MCF 10A (cell line): Measurements from ENCODE around the gene P2RX3. TPM values are rescaled to one million over a fixed set of nuclear protein-coding genes. Genes with fewer than 3 reads are reported as not detected.
A peak's percentile ranks its signal among the peaks of the same experiment; 100 is the strongest.

Experiments used
- BruUV-seq: library from RNA; stranded (reverse); fragments of 400-500 nt; replicated peaks from 2 replicates; lab custom pipeline; 2021; lab: Mats Ljungman, UMichigan
- CTCF ChIA-PET: fragments of 300-600 bp; sonication (Branson Sonifier 250); formaldehyde crosslinking; extraction: SDS; loops from one replicate; lab custom pipeline; 2021; ENCODE audit warnings: antibody characterized with exemption, inconsistent platforms; lab: Yijun Ruan, JAX
- POLR2A ChIA-PET: fragments of 300-600, 350-650 bp; sonication (Branson Sonifier 250); formaldehyde crosslinking; extraction: SDS; loops from one replicate; lab custom pipeline; 2020; ENCODE audit warnings: antibody characterized with exemption, inconsistent platforms; lab: Yijun Ruan, JAX
- DNase-seq: peaks from one replicate; pipeline ENCODE4 v3.0.0-alpha.2; 2018; ENCODE audit not compliant: unreplicated experiment
- H3K27ac Mint-ChIP-seq: one replicate; pipeline ENCODE4 v1.8.0; 2022; ENCODE audit warnings: mild to moderate bottlenecking, low read depth, mixed read lengths; ENCODE audit not compliant: unreplicated experiment
- H3K27me3 Mint-ChIP-seq: one replicate; pipeline ENCODE4 v1.8.0; 2022; ENCODE audit warnings: mixed read lengths; ENCODE audit not compliant: insufficient read depth, unreplicated experiment
- H3K36me3 Mint-ChIP-seq: one replicate; pipeline ENCODE4 v1.8.0; 2022; ENCODE audit warnings: mild to moderate bottlenecking, moderate library complexity, mixed read lengths; ENCODE audit not compliant: insufficient read depth, unreplicated experiment
- H3K4me1 Mint-ChIP-seq: one replicate; pipeline ENCODE4 v1.8.0; 2022; ENCODE audit warnings: mixed read lengths; ENCODE audit not compliant: insufficient read depth, unreplicated experiment
- H3K4me3 Mint-ChIP-seq: one replicate; pipeline ENCODE4 v1.8.0; 2022; ENCODE audit warnings: mild to moderate bottlenecking, moderate library complexity, mixed read lengths; ENCODE audit not compliant: unreplicated experiment
- H3K9me3 Mint-ChIP-seq: one replicate; pipeline ENCODE4 v1.8.0; 2022; ENCODE audit warnings: mixed read lengths; ENCODE audit not compliant: unreplicated experiment
- CTCF ChIP-seq: fragments of 200-600 bp; IDR thresholded peaks from one replicate; pipeline ENCODE4 v1.8.0; 2022; ENCODE audit warnings: antibody characterized with exemption, mild to moderate bottlenecking; ENCODE audit not compliant: unreplicated experiment
- intact Hi-C: fragments of 100-400 bp; cut with micrococcal nuclease; formaldehyde crosslinking; loops from 2 replicates; pipeline ENCODE4 v1.14.1; 2022
- total RNA-seq: library from RNA; stranded (reverse); gene quantifications from 2 replicates; pipeline ENCODE4 v1.2.3, GENCODE V29; 2022

The P2RX3 gene
- total RNA-seq, 1 experiment from 2014 or later: not detected

GRCh38 chr11:57349491-57350274, 11.5 kb downstream of the P2RX3 start:
- DNase-seq: peak; percentile 52
- H3K9me3 Mint-ChIP-seq: no peaks in the 10 kb centered on the region
- ChIA-PET POLR2A (interaction anchor here (0.8 kb wide), 1 partner anchor 25 kb away, joined by 4 read pairs; the partner anchor contains the start of gene TNKS1BP1), CTCF (interaction anchor here (0.5 to 7.0 kb wide), 36 partner anchors 10 to 1273 kb away, joined by 3 to 84 read pairs (median 4); partner anchors contain the start of genes P2RX3, TIMM10 and YPEL4)
- peak; percentile 76 for TF ChIP-seq CTCF
- no peak overlapping the region for H3K27ac Mint-ChIP-seq
- H3K36me3 Mint-ChIP-seq: no peaks in the 10 kb centered on the region
- intact Hi-C loops: loop anchor here (5.0 kb wide), 4 partner anchors 218 to 1163 kb away; partner anchors contain the start of gene UBE2L6
- BruUV-seq: no TSS peak
- no peaks in the 10 kb centered on the region for H3K4me1 Mint-ChIP-seq
- H3K4me3 Mint-ChIP-seq: no peak overlapping the region
- no peaks in the 10 kb centered on the region for H3K27me3 Mint-ChIP-seq

- TF ChIP-seq CTCF: no peak
- DNase-seq: no peak
- intact Hi-C loops: no loop called here
- BruUV-seq: no TSS peak
- no peaks in the 10 kb centered on the region for H3K36me3 Mint-ChIP-seq
- H3K27me3 Mint-ChIP-seq: no peaks in the 10 kb centered on the region
- ChIA-PET CTCF (interaction anchor here (0.6 to 2.6 kb wide), 9 partner anchors 15 to 309 kb away, joined by 3 to 29 read pairs (median 4); no protein-coding TSS in a partner anchor), POLR2A (no interaction called here)
- H3K4me3 Mint-ChIP-seq: no peak overlapping the region
- no peak overlapping the region for H3K27ac Mint-ChIP-seq
- no peaks in the 10 kb centered on the region for H3K9me3 Mint-ChIP-seq
- H3K4me1 Mint-ChIP-seq: no peaks in the 10 kb centered on the region
Observed at GRCh38 chr11:57353036-57353435, 14.9 kb downstream of the P2RX3 start.

GRCh38 chr11:57353446-57353845, 15.3 kb downstream of the P2RX3 start:
- CTCF ChIA-PET: interaction anchor here (0.6 to 2.6 kb wide), 9 partner anchors 10 to 1040 kb away, joined by 3 to 29 read pairs (median 4); no protein-coding TSS in a partner anchor
- intact Hi-C loops: no loop called here
- BruUV-seq: no TSS peak
- DNase-seq: no peak
- no peak overlapping the region for H3K27ac Mint-ChIP-seq
- POLR2A ChIA-PET: no interaction called here
- H3K4me3 Mint-ChIP-seq: no peak overlapping the region
- H3K27me3 Mint-ChIP-seq: no peaks in the 10 kb centered on the region
- no peaks in the 10 kb centered on the region for H3K4me1 Mint-ChIP-seq
- H3K9me3 Mint-ChIP-seq: no peaks in the 10 kb centered on the region
- no peaks in the 10 kb centered on the region for H3K36me3 Mint-ChIP-seq
- no peak for TF ChIP-seq CTCF

GRCh38 chr11:57353852-57354251, 15.7 kb downstream of the P2RX3 start:
- TF ChIP-seq CTCF: no peak
- Mint-ChIP-seq H3K27me3 (no peaks in the 10 kb centered on the region), H3K9me3 (no peaks in the 10 kb centered on the region), H3K4me1 (no peaks in the 10 kb centered on the region), H3K36me3 (no peaks in the 10 kb centered on the region), H3K27ac (no peak overlapping the region), H3K4me3 (no peak overlapping the region)
- BruUV-seq: no TSS peak
- ChIA-PET POLR2A (no interaction called here), CTCF (interaction anchor here (0.6 to 2.6 kb wide), 4 partner anchors 10 to 1040 kb away, joined by 3 to 29 read pairs (median 4); no protein-coding TSS in a partner anchor)
- DNase-seq: no peak
- intact Hi-C loops: no loop called here
